Small intestine (tissue), 7 donors: ENCODE results near the gene BPIFB3. TPM values are rescaled to one million over a fixed set of nuclear protein-coding genes. Genes with fewer than 3 reads are reported as not detected.

Source experiments
- DNase-seq, 2 donors: peaks; one replicate each; pipeline versions ENCODE4 v3.0.0 to v3.0.0-alpha.2; 2013
- FAIRE-seq: peaks from 2 replicates; lab custom pipeline; 2012; peaks lifted over from hg19 to GRCh38; lab: Jason Lieb, UNC
- H3K27ac ChIP-seq, 3 donors: one replicate each; pipeline ENCODE4 v1.5.1; 2013; ENCODE audit warnings: low read length in 2 of 3, mild to moderate bottlenecking in 2 of 3, control low read depth in 1 of 3, inconsistent platforms in 1 of 3, low read depth in 1 of 3, moderate library complexity in 1 of 3
- H3K27me3 ChIP-seq, 3 donors: one replicate each; pipeline ENCODE4 v1.6.1; 2013; ENCODE audit warnings: low read length in 3 of 3, inconsistent platforms in 1 of 3; ENCODE audit not compliant: control insufficient read depth in 3 of 3, insufficient read depth in 3 of 3
- H3K36me3 ChIP-seq, 3 donors: one replicate each; pipeline ENCODE4 v1.6.1; 2013; ENCODE audit warnings: low read length in 3 of 3, inconsistent platforms in 1 of 3, low read depth in 1 of 3, mild to moderate bottlenecking in 1 of 3, moderate library complexity in 1 of 3; ENCODE audit not compliant: control insufficient read depth in 3 of 3, insufficient read depth in 2 of 3
- H3K4me1 ChIP-seq, 3 donors: one replicate each; pipeline ENCODE4 v1.6.1; 2013; ENCODE audit warnings: low read length in 2 of 3, inconsistent platforms in 1 of 3, low read depth in 1 of 3, mild to moderate bottlenecking in 1 of 3, moderate library complexity in 1 of 3; ENCODE audit not compliant: control insufficient read depth in 3 of 3, insufficient read depth in 2 of 3
- H3K4me3 ChIP-seq, 3 donors: one replicate each; pipeline ENCODE4 v1.5.1; 2013; ENCODE audit warnings: low read length in 3 of 3, control low read depth in 1 of 3, inconsistent platforms in 1 of 3, low read depth in 1 of 3, mild to moderate bottlenecking in 1 of 3, moderate library complexity in 1 of 3
- H3K9me3 ChIP-seq, 2 donors: one replicate each; pipeline ENCODE4 v1.6.1; 2013; ENCODE audit warnings: low read depth in 1 of 2, low read length in 1 of 2; ENCODE audit not compliant: control insufficient read depth in 2 of 2, insufficient read depth in 1 of 2
- WGBS, 3 donors: extraction: QIAGEN DNeasy Blood & Tissue Kit; methylation state at CpG; one replicate each; pipeline ENCODE4 v1.1.7; 2013; 5-methylcytosine and 5-hydroxymethylcytosine counted together
- polyA plus RNA-seq, 4 donors: library from polyadenylated mRNA; stranded (reverse) in 3 of 4; unstranded in 1 of 4; fragments of 200-250 nt in 3 of 4; fragments of 120-200 nt in 1 of 4; gene quantifications; one replicate each; pipeline versions ENCODE4 v1.2.1 to v1.2.3, GENCODE V29; 2013
- donor health status: healthy with polysubstance abuse.
- donor health status: control.
- donor health status: control.
- donor health status: Bipolar disorder and iron deficiency.
- donor health status: healthy.

Gene BPIFB3
- polyA plus RNA-seq, 4 donors = not detected

DNA sequence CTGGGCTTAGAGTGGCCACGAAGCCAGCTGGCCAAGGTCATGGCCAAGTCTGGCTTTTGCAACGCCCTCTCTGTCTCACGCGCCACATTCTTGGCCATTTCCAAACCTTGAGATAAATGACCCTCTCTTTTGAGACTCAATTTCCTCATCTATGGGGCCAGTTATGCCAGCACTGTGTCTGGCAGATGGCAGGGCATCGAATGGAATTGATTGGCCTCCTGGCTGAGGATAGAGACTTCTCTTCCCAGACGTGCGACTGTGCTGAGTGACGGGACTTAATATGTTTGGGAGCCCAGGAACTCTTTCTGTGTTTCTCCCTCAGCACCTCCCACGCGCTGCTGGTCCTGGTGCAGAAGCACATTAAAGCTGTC is 38.6 kb upstream of the BPIFB3 start:
- FAIRE-seq (no peak), DNase-seq (no peak)
- 77 to 82% (median 78%) methylated on average over 10 of the region's 10 CpGs for WGBS, 3 donors
- Histone ChIP-seq H3K36me3 (no peaks in the 10 kb centered on the region), H3K27me3 (peaks cover 0 to 3% (median 0%) of the 10 kb centered on the region in 3 donors), H3K4me1 (no peaks in the 10 kb centered on the region), H3K9me3 (no peaks in the 10 kb centered on the region), H3K27ac (no peak overlapping the region), H3K4me3 (no peak overlapping the region)

GRCh38 chr20:33015700-33016580 is 37.8 kb upstream of the BPIFB3 start:
- Histone ChIP-seq H3K36me3 (no peaks in the 10 kb centered on the region), H3K27ac (no peak overlapping the region), H3K9me3 (no peaks in the 10 kb centered on the region), H3K4me3 (no peak overlapping the region), H3K4me1 (no peaks in the 10 kb centered on the region), H3K27me3 (peaks cover 0 to 3% (median 0%) of the 10 kb centered on the region in 3 donors)
- 61 to 71% (median 67%) methylated on average over 14 to 15 of the region's 15 CpGs for WGBS, 3 donors
- no peak for FAIRE-seq
- no peak for DNase-seq

DNA sequence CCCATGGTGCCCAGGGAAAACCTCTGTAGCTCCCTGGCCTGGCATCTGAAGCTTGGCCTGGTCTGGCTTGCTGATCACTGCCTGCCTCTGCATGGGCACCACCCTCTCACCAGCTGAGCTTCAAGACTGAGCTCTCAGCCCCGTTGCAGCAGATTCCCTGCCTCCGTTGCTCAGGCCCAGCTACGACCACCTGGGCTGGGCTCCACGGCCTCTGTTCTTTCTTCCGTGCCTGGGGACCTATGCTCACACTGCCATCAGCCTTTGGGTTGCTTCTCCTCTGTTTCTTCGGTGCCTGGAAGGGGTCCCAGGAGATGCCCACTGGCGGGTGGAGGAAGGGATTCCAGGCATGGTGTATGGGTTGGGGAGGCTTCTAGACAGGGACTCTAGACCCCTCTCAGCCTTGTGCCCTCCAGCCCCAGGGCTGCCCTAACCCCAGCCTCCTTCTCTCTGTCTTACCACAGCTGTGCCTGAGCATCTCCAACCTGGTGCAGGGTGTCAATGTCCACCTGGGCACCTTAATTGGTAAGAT is 37.1 kb upstream of the BPIFB3 start:
- peaks cover 0 to 3% (median 0%) of the 10 kb centered on the region in 3 donors for H3K27me3 ChIP-seq
- no peaks in the 10 kb centered on the region for H3K4me1 ChIP-seq
- DNase-seq (no peak), FAIRE-seq (no peak)
- H3K36me3 ChIP-seq = no peaks in the 10 kb centered on the region
- 58 to 71% (median 68%) methylated on average over 7 of the region's 7 CpGs for WGBS, 3 donors
- no peaks in the 10 kb centered on the region for H3K9me3 ChIP-seq
- no peak overlapping the region for H3K4me3 ChIP-seq
- H3K27ac ChIP-seq = no peak overlapping the region

- no peaks in the 10 kb centered on the region for H3K4me1 ChIP-seq
- H3K27me3 ChIP-seq = peaks cover 0 to under 1% (median 0%) of the 10 kb centered on the region in 3 donors
- H3K4me3 ChIP-seq = no peak overlapping the region
- H3K36me3 ChIP-seq = no peaks in the 10 kb centered on the region
- FAIRE-seq = no peak
- no peak for DNase-seq
- no peak overlapping the region for H3K27ac ChIP-seq
- no peaks in the 10 kb centered on the region for H3K9me3 ChIP-seq
- 73 to 86% (median 79%) methylated on average over 7 of the region's 7 CpGs for WGBS, 3 donors
These were observed 36.2 kb upstream of the BPIFB3 start for GRCh38 chr20:33017542-33017941.

- H3K36me3 ChIP-seq = no peaks in the 10 kb centered on the region
- DNase-seq (no peak), FAIRE-seq (no peak)
- 58 to 71% (median 62%) methylated on average over 13 to 14 of the region's 14 CpGs for WGBS, 3 donors
- H3K27me3 ChIP-seq = no peaks in the 10 kb centered on the region
- no peak overlapping the region for H3K4me3 ChIP-seq
- no peak overlapping the region for H3K27ac ChIP-seq
- no peaks in the 10 kb centered on the region for H3K4me1 ChIP-seq
- H3K9me3 ChIP-seq = no peaks in the 10 kb centered on the region
These were observed 35.4 kb upstream of the BPIFB3 start for GRCh38 chr20:33018169-33018931.

DNA sequence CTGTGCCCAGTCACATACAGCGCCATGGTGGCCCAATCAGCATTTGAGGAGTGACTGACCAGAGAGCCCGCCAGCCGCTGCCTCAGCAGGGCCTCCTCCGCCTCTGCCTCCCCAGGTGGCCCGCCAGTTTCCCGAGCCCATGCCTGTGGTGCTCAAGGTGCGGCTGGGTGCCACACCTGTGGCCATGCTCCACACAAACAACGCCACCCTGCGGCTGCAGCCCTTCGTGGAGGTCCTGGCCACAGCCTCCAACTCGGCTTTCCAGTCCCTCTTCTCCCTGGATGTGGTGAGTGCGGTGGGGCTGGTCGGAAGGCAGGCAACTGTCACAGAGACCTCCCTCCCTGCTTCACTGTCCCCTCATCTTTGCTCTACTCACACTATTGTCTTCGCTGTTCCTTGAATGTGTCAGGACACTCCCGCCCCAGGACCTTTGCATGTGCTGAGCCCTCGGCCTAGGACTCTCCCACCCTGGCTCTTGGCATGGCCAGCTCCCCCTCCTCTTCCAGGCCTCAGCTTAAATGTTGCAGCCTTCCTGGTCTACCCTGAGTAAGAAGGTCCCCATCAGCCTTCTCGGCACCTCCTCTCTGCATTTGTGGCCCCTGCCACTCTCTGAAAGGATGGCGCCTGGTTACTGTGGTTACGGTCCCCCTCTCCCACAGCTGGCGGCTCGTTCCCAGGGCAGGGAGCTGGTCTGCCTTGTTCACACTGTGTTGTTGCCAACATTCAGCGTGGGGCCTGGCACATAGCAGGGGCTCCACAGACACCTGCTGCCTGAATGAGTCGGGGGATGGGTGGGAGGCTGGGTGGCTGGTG is 34.0 kb upstream of the BPIFB3 start:
- H3K36me3 ChIP-seq = no peaks in the 10 kb centered on the region
- H3K4me3 ChIP-seq = no peak overlapping the region
- DNase-seq (no peak), FAIRE-seq (no peak)
- H3K27ac ChIP-seq = no peak overlapping the region
- H3K9me3 ChIP-seq = no peaks in the 10 kb centered on the region
- 72 to 84% (median 82%) methylated on average over 23 of the region's 23 CpGs for WGBS, 3 donors
- H3K4me1 ChIP-seq = no peaks in the 10 kb centered on the region
- no peaks in the 10 kb centered on the region for H3K27me3 ChIP-seq

- 77 to 88% (median 83%) methylated on average over 18 of the region's 18 CpGs for WGBS, 3 donors
- Histone ChIP-seq H3K4me3 (no peak overlapping the region), H3K9me3 (no peaks in the 10 kb centered on the region), H3K27me3 (no peaks in the 10 kb centered on the region), H3K27ac (no peak overlapping the region), H3K36me3 (no peaks in the 10 kb centered on the region), H3K4me1 (no peaks in the 10 kb centered on the region)
- no peak for DNase-seq
- no peak for FAIRE-seq
These were observed 33.2 kb upstream of the BPIFB3 start for GRCh38 chr20:33020278-33021161.
